Stimulated activated CD4-positive, alpha-beta T cell treated with anti-CD3 and anti-CD28 coated beads, Interleukin-1b, Interleukin-23, amount 100 ng/mL, for 48 hours (primary cell): ENCODE measurements around the gene PIP5KL1.
A peak's percentile ranks its signal among the peaks of the same experiment; 100 is the strongest.

Experiments used
- DNase-seq: peaks from one replicate; pipeline ENCODE4 v3.0.0-alpha.2; 2020

PIP5KL1 gene

GRCh38 chr9:127947841-127948710, 17.5 kb upstream of the PIP5KL1 start:
- no peak for DNase-seq

- DNase-seq, result no peak
Measured at GRCh38 chr9:127946728-127947127, 16.2 kb upstream of the PIP5KL1 start.

GRCh38 chr9:127945942-127946341, 15.4 kb upstream of the PIP5KL1 start:
- no peak for DNase-seq

GRCh38 chr9:127945338-127945737, 14.8 kb upstream of the PIP5KL1 start:
- DNase-seq, result no peak

GRCh38 chr9:127944586-127945218, 14.1 kb upstream of the PIP5KL1 start:
- no peak for DNase-seq

GRCh38 chr9:127943731-127944144, 13.2 kb upstream of the PIP5KL1 start:
- DNase-seq, result peak; percentile 81

- DNase-seq, result no peak
Measured at GRCh38 chr9:127943011-127943662, 12.6 kb upstream of the PIP5KL1 start.

- DNase-seq, result peak; percentile 59
Measured at GRCh38 chr9:127942216-127943010, 11.8 kb upstream of the PIP5KL1 start.

- DNase-seq, result no peak
Measured at GRCh38 chr9:127941961-127942215, 11.3 kb upstream of the PIP5KL1 start.

- DNase-seq, result no peak
Measured at GRCh38 chr9:127941062-127941960, 10.7 kb upstream of the PIP5KL1 start.

GRCh38 chr9:127940593-127940992, 10.0 kb upstream of the PIP5KL1 start:
- DNase-seq, result no peak

- no peak for DNase-seq
Measured at GRCh38 chr9:127938298-127938690, 7.7 kb upstream of the PIP5KL1 start.

GRCh38 chr9:127937388-127938297, 7.1 kb upstream of the PIP5KL1 start, which contains the start of gene DPM2:
Gene DPM2 (minus strand): TSS chr9:127937854. CDS start chr9:127937820, 34 bp downstream.
- peak; percentile 88 for DNase-seq

GRCh38 chr9:127937056-127937387, 6.4 kb upstream of the PIP5KL1 start:
- DNase-seq, result no peak

- DNase-seq, result no peak
Measured at GRCh38 chr9:127936347-127936852, 5.8 kb upstream of the PIP5KL1 start.

GRCh38 chr9:127935765-127936221, 5.2 kb upstream of the PIP5KL1 start:
- DNase-seq, result peak; percentile 53

GRCh38 chr9:127934986-127935385, 4.4 kb upstream of the PIP5KL1 start:
- DNase-seq, result no peak

- DNase-seq, result no peak
Measured at GRCh38 chr9:127934248-127934647, 3.7 kb upstream of the PIP5KL1 start.

GRCh38 chr9:127931092-127931881, 710 bp upstream of the PIP5KL1 start:
- DNase-seq, result no peak

- no peak for DNase-seq
Measured at GRCh38 chr9:127929625-127929979, 975 bp downstream of the PIP5KL1 start.
